HG03139 (cell line): Measurements from ENCODE around the gene RBM7.

ENCODE experiments used
- ATAC-seq: cut with Tn5 transposase; IDR thresholded peaks from one replicate; pipeline ENCODE4 v1.9.1; 2021; ENCODE audit not compliant: unreplicated experiment

Gene RBM7

DNA sequence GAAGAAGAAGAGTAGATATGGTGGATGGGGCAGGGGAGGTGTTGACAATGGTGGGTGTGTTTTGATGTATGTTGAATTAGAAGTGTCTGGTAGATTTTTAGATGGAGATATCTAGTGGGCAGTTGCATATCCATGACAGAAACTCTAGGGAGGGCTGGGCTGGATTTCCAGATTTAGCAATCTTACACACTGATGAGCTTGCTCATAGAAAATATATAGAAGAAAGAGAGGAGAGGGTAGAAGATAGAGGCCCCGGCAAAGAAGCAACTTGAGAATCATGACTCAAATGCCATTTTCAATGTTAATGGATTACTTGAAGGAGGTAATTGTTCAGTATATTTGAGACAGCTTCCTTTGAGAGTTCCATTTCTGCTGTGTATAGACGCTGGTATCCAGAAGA lies 47.0 kb downstream of the RBM7 start:
- ATAC-seq, result no peak

DNA sequence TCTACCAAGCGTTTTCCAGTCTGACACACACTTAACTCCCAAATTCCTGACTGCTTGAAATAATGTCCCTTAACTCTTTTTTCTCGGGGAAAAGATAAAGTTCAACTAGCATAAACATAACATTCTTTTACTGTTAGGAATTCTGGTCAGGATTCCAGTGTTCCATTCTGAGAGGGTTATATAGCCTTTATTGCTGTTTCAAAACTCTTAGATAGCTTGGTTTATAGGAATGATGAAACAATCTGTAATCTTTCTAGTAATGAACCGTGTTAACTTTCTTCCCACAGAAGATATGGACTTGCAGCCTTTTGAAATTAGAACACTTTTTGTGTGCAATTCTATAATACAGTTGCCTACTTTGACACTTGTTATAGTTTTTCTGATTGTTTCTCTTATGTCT lies 47.4 kb downstream of the RBM7 start:
- ATAC-seq, result no peak

DNA sequence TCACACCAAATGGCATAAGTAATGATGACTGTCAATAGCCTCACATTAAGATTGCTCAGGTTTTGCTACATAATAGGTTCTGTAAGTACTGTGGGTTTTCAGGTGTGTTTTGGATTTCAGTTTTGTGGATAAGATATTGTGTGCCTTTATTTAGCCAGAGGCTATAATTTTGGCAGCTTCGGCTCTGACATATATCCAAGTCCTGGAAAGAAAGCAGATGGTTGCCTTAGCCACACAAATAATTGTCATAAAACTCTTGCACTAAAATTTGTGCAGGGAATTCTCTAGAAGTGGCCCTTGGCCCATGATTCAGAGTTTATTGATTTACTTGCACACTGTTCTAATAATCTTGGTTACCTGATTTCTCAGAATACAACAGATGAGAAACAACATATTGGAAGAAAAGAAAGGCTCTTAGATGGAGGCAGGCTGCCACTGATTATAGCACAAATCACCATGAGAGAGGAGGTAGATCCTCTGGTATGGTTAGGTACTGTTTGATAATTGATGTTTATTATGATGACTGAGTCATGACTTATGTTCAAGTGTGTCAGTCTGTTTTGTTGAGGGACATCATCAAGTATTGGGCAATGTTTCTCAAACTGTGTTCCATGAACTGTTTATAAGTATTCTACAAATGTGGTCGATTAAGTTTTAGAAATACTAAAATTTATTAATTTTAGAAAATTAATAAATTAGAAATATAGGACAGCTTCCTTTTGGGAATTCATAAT lies 48.5 kb downstream of the RBM7 start:
- no peak for ATAC-seq

DNA sequence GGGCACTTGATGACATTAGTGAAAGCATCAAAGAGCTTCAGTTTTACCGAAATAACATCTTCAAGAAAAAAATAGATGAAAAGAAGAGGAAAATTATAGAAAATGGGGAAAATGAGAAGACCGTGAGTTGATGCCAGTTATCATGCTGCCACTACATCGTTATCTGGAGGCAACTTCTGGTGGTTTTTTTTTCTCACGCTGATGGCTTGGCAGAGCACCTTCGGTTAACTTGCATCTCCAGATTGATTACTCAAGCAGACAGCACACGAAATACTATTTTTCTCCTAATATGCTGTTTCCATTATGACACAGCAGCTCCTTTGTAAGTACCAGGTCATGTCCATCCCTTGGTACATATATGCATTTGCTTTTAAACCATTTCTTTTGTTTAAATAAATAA lies 49.4 kb downstream of the RBM7 start:
- no peak for ATAC-seq

DNA sequence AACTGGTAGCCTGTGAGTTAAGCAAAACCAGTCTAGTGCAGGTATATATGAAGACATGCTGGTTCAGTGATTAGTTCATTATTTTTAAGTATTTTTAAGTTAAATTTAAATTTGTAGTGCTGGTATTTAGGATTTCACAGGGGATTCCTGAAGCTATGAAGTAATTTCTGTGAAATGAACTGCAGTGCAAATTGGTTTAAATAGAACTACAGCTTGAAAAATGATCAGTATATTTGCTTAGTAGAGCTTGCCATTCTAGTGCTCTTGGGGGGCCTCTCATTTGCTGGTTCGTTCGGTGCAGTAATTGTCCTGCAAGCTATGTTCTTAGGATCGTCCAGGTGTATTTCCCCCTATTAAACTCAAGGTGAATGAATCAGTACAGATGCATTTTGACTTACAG lies 51.9 kb downstream of the RBM7 start:
- no peak for ATAC-seq
